Measurements from ENCODE around the gene EXOSC3.
"Not testable (repeated sequence)": the region's sequence is repeated elsewhere in the genome, so short reads cannot be mapped to it uniquely, and the experiment has no call there.

EXOSC3 gene

DNA sequence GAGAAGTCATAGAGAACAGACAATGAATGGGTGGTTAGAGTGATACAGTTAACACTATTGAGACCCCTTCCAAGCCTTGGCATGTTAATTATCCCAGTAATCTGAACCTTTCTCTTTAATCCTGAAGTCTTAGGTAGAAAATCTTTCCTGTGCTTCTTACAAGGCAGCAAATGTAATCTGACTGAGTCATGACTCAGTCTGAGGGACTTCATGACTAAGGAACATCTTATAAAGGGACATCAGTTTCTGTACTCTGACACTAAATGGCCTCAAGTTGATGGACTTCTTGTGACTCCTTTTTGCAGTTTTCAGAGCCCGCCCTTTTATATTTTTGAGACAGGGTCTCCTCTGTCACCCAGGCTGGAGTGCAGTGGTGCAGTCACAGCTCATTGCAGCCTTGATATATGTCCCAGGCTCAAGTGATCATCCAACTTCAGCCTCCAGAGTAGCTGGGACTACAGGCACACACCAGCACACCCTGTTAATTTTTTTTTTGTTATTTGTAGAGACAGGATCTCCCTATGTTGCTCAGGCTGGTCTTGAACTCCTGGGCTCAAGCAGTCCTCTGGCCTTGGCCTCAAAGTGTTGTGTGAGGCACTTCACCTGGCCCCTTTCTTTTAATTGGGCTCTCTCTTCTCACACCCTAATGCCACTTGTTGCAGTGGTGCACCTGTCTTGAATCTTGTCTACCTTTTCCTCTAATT, 9.5 kb downstream of the EXOSC3 start:
- no peak for DNase-seq

DNA sequence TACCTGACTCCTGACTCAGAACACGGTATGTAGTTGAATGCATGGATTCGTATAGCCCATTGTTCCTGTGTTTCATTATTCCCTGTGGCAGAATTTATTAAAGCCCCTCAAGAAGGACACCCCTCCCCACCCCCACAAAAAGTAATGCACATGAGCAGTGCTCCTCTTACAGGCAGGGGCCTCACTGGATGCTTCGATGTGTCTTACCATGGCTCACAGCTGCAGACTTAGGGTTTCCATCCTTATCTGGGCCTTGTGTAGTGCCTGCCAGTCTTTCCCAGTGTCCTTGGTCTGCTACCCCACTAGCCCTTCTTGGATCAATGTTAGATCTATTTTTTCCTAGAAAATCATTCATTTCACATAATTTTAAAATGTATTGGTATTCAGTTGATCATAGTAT, 14.9 kb downstream of the EXOSC3 start:
- no peak for DNase-seq

DNA sequence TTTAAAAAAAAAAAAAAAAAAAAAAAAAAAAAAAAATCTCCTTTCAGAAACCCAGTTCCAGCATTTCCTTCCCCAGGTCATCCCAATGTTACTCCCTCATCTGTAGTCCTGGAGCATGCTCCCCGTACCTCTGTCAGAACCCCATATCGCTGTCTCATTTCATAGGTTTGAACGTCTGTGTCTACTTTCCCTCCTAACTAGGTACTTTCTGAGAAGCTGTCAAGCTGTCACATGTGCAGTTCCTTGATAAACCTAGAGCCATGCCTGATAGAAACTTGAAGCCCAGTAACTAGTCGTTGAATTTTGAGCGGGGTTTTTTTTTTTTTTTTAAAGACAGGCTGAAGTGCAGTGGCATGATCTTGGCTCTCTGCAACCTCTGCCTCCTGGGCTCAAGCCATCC, 15.6 kb downstream of the EXOSC3 start:
- no peak for DNase-seq

DNA sequence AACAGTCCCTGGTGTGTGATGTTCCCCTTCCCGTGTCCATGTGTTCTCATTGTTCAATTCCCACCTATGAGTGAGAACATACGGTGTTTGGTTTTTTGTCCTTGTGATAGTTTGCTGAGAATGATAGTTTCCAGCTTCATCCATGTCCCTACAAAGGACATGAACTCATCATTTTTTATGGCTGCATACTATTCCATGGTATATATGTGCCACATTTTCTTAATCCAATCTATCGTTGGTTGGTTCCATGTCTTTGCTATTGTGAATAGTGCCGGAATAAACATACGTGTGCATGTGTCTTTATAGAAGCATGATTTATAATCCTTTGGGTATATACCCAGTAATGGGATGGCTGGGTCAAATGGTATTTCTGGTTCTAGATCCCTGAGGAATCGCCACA, 19.6 kb downstream of the EXOSC3 start:
- DNase-seq: not testable (repeated sequence)

DNA sequence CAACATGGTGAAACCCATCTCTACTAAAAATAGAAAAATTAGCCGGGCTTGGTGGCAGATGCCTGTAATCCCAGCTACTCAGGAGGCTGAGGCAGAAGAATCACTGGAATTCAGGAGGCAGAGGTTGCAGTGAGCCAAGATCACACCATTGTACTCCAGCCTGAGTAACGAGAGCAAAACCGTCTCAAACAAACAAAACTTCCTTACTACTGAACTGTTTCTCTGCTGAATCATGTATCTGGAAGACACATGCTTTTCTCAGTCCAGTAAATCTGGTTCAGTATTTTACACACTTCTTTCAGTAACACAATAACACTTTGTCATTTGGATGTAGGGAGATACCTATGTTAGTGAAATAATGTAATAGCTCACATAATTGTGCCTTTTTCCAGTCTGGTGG, 23.4 kb downstream of the EXOSC3 start:
- no peak for DNase-seq

DNA sequence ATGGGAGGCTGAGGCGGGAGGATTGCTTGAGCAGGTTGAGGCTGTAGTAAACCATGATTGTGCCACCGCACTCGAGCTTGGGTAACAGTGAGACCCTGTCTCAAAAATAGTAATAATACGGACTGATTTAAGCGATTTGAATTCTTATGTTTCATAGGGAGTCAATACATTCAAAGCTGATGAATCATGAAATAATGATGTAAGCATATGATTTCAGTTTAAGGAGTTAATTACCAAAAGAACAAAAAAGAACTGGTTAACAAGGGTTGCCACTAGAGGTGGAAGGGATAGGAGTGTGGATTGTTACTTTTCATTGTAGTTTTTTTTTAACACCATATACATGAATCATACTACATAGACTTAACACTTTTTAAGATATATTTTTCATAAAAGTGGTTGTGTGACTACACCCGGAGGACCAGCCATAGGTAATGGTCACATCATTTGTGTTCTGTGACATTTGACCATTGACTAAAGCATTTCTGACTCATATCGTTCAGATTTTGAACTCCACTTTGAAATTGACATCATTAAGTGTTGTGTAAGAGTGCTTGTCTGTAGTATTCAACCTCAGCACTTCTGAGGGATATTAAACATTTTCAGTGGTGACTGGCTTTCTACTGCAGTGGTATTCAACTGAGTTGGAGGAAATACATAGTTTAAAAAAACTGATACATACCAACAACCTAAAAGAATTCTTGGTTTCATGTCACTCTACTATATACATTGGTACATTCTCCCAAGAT, 24.3 kb downstream of the EXOSC3 start:
- DNase-seq: no peak

DNA sequence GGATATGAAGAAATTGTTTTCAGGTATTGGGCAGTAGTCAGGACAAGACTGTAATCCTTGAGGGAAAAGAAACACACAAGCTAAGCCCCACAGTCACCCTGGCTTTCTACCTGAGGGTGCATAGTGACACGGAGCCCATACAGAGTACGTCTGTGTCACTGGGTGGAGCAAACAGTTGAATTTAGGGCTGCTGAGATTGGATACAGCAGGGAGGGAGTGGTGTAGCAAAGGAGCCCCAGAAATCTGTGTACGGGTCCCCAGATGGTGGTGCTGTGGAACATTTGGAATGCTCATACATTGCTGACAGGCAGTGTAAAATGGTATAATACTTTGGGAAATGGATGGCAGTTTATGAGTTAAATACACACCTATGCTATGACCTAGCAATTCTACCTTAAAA, 26.1 kb downstream of the EXOSC3 start:
- DNase-seq: no peak

DNA sequence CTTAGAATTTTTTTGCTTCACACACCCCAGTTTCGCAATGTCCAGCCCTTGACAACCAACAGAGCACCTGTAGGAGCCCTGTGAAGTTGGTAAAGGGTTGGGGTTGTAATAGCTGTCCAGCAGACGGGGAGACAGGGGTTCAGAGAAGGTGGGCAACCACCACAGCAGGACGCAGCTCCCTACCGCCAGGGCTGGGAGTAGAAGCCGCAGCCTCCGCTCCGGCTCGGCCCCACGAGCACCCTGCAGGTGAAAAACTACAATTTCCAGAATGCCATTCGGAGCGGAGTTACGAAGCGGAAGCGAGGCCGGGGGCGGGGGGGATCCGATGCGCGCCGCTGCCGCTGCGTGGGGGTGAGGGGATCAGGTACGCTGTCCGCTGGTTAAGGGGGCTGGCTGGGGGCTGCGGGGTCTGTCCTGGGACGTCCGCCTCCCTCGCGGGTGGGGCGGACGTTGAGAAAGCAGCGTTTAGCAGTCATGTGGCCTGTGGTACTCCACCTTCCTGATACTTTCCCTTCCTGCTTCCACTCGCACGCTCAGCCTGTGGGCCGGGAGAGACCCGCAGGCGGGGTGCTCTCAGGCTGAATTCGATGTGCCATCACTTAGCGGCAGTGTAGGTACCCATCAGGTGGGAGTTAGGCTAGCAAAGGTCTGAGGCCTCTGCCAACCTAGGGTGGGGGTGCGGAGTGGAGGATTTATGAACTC, 31.2 kb downstream of the EXOSC3 start, which contains the start of gene TRMT10B:
TSS of gene TRMT10B (plus strand) at position 317 of the 702 bp plus-strand sequence. CDS start 8,127 bp downstream, outside the sequence.
- DNase-seq: peak; percentile 87

DNA sequence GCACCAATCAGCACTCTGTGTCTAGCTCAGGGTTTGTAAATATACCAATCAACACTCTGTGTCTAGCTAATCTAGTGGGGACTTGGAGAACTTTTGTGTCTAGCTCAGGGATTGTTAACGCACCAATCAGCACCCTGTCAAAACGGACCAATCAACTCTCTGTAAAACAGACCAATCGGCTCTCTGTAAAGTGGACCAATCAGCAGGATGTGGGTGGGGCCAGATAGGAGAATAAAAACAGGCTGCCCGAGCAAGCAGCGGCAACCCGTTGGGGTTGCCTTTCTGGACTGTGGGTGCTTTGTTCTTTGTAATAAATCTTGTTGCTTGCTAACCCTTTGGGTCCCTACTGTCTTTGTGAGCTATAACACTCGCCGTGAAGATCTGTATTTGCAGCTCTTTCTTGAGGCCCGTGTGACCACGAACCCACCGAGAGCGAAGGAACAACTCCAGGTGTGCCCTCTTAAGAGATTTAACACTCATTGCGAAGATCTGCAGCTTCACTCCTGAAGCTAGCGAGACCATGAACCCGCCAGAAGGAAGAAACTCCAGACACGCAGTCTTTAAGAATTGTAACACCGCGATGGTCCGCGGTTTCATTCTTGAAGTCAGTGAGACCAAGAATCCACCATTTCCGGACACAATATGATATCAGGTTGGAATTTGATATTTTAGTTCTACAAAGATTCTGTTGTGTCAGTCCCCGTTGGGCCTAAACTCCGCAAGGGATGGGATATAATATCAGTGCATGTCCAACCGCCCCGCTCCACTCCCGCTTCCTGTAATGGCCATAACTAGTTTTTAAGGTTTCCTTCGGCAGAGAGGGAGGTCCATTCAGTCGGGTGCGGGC, 32.0 kb downstream of the EXOSC3 start:
- DNase-seq: peak; percentile 6

DNA sequence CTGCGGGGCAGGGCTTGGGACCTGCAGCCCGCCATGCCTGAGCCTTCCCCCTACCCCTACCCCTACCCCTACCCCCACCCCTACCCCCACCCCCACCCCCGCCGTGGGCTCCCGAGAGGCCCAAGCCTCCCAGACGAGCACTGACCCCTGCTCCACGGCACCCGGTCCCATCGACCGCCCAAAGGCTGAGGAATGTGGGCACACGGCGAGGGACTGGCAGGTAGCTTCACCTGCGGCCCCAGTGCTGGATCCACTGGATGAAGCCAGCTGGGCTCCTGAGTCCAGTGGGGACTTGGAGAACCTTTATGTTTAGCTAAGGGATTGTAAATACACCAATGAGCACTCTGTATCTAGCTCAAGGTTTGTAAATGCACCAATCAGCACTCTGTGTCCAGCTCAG, 32.8 kb downstream of the EXOSC3 start:
- DNase-seq: not testable (repeated sequence)

DNA sequence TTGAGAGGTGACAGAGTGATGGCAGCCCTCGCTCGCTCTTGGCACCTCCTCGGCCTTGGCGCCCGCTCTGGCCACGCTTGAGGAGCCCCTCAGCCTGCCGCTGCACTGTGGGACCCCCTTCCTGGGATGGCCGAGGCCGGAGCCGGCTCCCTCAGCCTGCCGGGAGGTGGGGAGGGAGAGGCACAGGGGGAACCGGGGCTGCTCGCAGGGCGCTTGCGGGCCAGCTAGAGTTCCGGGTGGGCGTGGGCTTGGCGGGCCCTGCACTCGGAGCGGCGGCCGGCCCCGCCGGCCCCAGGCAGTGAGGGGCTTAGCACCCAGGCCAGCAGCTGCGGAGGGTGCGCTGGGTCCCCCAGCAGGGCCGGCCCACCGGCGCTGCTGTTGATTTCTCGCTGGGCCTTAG, 33.2 kb downstream of the EXOSC3 start:
- DNase-seq: not testable (repeated sequence)

DNA sequence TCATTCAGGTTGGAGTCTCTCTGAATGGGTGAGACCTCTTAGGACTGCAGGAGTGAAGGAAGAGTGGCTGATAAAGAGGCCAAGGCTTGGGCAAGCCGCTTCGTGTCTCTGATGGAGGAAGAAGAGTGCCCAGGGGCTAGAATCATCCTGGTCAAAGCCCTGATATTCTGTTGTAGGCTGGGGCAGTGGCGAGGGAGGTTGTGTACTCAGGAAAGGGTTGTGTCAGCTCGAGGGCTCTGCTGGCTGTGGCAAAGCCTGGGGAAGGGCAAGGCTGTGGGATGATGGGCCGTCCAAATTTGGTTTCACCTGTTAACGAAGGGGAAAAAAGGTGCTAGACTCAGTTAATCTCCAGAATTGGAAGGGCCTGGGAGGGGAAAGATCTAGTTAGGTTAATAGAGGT, 33.7 kb downstream of the EXOSC3 start:
- DNase-seq: no peak

DNA sequence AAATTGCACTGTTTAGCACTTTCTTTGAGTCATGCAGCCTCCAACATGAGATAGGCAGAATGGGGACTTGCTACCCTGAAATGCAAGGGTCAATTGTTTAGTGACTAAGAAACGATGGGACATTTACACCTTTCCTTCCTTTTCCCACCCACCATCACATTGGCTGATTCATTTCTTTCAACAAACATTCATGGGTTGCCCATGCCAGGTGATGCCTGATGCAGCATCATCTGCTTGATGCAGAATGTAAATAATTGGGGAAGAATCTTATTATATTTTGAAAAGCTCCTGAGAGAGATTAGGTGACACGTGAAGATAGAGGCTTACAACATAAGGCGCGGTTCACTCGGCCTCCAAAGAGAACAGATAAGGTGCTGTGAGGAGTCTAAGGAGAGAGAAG, 35.7 kb downstream of the EXOSC3 start:
- no peak for DNase-seq

DNA sequence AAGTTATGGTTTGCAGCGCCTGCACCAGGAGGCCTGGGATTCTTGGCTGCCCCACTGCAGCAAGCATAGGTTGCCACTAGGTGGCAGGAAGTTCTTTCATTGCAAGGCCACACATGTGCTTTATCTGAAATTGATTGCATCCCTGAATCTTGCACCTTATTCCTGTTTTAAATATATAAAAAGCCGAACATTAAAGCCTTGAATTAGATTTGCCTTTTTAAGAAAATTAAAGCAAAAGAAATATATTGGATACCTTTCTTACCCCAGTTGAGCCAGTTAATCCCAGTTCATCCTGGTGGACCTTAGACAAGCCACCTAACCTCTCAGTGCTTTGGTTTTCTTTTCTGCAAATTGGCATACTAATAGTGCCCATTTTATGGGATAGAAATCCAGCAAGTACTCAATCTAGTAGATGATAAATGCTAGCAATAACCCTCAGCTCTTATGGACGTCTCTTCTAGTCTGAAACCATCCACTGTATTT, 37.6 kb downstream of the EXOSC3 start:
- DNase-seq: peak; percentile 75

DNA sequence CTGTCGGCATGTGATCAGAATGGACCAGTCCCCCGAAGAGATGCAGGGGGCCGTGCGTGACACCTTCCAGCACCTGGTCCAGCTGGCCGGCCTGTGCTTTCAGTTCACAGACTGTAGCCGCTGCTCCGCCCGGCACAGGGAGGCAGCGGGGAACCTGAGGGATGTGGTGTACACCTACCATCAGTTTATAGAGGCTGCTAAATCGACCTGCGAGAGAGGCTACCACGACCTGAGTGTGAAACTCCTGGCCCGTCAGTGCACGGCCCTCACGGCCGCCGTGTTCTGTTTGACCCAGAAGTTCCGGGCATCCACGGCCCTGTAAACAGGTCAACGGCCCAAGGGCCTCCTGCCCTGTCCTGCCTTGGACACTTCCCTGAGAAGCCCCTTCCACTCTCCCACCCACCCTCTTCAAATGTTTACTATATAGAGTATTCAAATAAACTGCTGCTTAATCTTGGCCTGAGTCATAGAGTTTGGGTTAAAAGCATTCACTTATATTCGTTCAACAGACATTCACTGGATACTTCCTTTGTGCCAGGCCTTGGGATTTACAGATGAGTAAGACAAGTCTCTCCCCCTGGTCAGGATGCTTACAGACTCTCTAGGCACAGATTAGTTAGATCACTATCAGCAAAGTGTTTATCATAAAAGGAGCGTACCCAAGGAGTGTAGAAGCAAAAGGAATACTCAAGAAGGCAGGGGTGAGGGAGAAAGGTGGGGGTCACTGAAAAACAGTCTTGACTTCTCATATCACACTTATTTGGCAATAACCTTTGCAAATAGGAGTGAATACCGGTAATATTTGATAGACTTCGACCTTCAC, 38.2 kb downstream of the EXOSC3 start:
- DNase-seq: no peak

DNA sequence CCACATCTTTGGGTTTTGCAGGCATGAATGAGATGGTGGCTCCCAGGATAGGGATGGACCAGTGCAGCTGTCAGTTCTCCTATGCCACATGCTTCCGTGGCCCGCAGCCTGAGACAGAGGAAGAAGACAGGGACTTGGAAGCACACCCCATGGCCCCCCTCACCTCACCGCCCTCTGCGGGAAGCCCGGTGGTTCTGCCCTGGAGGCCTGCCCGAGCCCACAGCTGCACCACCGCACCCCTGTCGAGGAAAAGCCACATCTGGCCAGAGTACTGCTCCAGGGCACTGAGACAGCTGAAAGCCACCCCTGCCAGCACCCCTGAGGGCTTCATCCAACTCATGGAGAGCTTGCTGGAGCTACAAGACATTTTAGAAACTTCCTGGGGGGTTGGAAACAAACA, 38.9 kb downstream of the EXOSC3 start:
- DNase-seq: no peak

DNA sequence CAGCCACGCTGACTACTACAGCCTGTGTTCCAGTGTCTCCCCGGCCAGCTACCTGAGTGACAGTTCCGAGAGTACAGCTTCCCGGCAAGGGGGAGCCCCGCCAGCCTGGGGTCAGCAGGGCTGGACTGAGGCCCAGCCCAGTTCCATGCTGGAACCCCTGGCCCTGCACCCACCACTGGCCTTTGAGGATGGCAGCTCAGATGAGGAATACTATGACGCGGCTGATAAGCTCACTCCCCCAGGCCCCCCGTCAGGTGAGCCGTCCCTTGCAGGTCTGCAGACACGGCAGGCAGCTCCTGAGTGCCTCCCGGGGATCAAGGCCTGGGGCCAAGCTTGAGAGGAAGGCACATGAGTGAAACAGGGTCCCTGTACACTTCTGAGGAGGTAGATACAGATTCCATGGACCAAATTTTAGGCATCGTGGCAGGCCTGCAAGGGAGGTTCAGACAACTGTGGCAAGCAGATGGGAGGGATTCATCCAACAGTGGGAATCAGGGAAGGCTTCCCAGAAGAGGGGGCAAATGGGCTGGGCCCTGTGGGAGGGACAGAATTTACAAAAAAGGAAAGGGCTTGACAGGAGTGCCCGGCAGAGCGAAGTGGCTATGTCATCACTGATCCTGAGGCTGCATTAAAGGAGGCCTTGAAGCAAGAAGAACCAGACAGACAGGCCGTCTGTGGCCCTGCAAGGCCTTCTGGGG, 44.1 kb downstream of the EXOSC3 start:
- no peak for DNase-seq

DNA sequence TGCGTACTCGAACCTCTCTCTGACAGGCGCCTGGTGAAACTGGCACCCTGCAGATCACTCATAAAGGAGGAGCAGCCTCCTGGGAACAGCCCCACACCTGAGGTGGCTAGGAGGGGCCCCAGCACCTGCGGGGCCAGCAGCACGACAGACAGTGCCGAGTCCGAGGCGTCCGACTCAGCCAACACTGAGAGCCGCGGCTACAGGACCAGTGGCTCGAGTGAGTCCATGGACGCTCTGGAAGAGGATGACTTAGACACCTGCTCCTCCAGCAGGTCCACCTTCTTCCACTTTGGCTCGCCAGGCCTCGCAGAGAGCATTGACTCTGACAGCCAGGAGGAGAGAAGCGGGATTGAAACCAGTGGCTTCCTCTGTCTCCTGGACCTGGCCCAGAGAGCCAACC, 44.7 kb downstream of the EXOSC3 start:
- no peak for DNase-seq

DNA sequence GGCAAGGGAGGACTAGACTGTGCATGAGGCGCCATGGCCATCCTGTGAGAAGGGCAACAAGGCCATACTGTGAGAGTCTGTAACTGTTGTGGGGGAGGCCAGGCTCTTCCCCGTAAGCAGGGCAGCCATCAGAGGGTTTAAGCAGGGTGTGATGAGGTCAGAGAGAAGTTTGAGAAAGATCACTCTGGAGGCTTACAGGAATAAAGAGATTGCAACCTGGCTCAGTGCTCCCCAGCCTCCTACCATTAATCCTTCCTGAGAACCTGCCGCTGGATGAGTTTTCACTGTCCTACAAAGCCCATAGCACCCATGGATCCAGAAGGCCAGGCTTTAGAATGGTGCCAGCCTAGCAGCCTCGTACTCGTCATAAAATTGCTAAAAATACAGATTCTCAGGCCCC, 45.6 kb downstream of the EXOSC3 start:
- no peak for DNase-seq

DNA sequence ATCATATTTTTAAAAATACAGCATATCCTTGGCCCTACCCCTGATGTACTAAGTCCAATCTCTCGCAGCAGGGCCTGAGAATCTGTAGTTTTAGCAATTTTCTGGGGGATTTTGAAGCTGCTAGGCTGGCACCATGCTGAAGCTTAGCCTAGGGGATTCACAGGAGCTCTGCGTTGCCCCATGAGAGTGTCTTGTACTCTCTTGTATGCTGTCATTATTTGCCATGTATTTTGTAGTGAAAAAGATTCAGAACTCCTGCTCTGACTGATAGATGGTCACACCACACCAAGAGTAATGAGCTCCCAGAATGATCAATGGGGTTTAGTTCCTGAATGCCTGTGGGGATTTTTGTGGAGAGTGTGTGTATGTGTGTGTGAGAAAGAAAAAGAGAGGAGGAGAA, 51.9 kb downstream of the EXOSC3 start:
- no peak for DNase-seq

DNA sequence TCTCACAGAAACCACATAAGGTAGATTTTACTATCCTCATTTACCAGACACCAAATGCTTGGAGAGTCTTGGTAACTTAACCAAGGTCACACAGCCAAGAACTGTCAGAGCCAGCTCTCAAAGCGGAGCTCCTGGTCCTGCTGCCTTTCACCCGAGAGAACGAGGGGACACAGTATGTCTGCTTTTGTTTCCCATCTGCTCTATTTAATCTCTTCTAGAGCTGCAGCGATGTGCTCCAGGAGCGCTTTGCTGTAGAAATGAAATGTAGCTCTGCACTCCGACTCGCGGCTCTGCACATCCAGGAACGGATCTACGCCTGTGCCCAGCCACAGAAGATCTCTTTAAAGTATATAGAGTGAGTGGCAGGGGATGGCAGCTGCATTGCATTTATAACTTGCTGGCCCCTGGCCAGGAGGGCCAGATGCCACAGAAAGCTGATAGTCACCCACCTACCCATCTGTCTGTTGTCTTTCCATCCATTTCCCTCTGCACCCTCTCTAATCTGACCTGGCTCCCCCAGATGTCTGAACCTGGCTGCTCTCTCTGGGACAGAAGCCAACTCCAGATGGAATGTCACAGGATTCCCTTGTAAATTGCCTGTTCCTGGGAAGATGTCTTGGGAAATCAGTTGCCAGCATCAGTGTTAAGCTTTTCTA, 52.6 kb downstream of the EXOSC3 start:
- no peak for DNase-seq
